ENCODE measurements around the gene PTPRN2. TPM values are rescaled to one million over a fixed set of nuclear protein-coding genes. Genes with fewer than 3 reads are reported as not detected.

PTPRN2 gene
- total RNA-seq, 2 experiments from 2014 or later: 7.0 to 7.2 TPM

- H3K4me3 Mint-ChIP-seq: no peak overlapping the region
- ATAC-seq: no peak
- CTCF ChIA-PET: no interaction called here
Measured at GRCh38 chr7:158068853-158069252, 518.8 kb downstream of the PTPRN2 start.

GRCh38 chr7:158067931-158068482 lies 519.6 kb downstream of the PTPRN2 start:
- no peak overlapping the region for H3K4me3 Mint-ChIP-seq
- ATAC-seq: no peak
- H3K36me3 Mint-ChIP-seq (ENCODE audit: low read depth): no peaks in the 10 kb centered on the region
- H3K4me1 Mint-ChIP-seq (ENCODE audit: low read depth): no peaks in the 10 kb centered on the region
- DNase-seq: no peak
- H3K9me3 Mint-ChIP-seq (ENCODE audit: insufficient read depth): no peaks in the 10 kb centered on the region
- no peak overlapping the region for H3K27ac Mint-ChIP-seq
- CTCF ChIA-PET: no interaction called here
- POLR2A ChIA-PET: no interaction called here
- no peaks in the 10 kb centered on the region for H3K27me3 Mint-ChIP-seq (ENCODE audit: low read depth)

More at GRCh38 chr7:158068853-158069252, 518.8 kb downstream of the PTPRN2 start:
- DNase-seq: no peak
- no peak overlapping the region for H3K27ac Mint-ChIP-seq
- no peaks in the 10 kb centered on the region for H3K27me3 Mint-ChIP-seq (ENCODE audit: low read depth)
- POLR2A ChIA-PET: no interaction called here
- H3K9me3 Mint-ChIP-seq (ENCODE audit: insufficient read depth): no peaks in the 10 kb centered on the region
- H3K4me1 Mint-ChIP-seq (ENCODE audit: low read depth): no peaks in the 10 kb centered on the region
- H3K36me3 Mint-ChIP-seq (ENCODE audit: low read depth): no peaks in the 10 kb centered on the region

- H3K4me3 Mint-ChIP-seq: no peak overlapping the region
- H3K27me3 Mint-ChIP-seq (ENCODE audit: low read depth): no peaks in the 10 kb centered on the region
- DNase-seq: no peak
- H3K9me3 Mint-ChIP-seq (ENCODE audit: insufficient read depth): no peaks in the 10 kb centered on the region
- no peaks in the 10 kb centered on the region for H3K4me1 Mint-ChIP-seq (ENCODE audit: low read depth)
- no peak overlapping the region for H3K27ac Mint-ChIP-seq
- POLR2A ChIA-PET: no interaction called here
- CTCF ChIA-PET: no interaction called here
- no peaks in the 10 kb centered on the region for H3K36me3 Mint-ChIP-seq (ENCODE audit: low read depth)
- ATAC-seq: no peak
Measured at GRCh38 chr7:158067219-158067930, 520.2 kb downstream of the PTPRN2 start.

GRCh38 chr7:158066085-158066484 lies 521.5 kb downstream of the PTPRN2 start:
- POLR2A ChIA-PET: interaction anchor here (0.7 kb wide), 1 partner anchor 1563 kb away, joined by 3 read pairs; no protein-coding TSS in a partner anchor
- CTCF ChIA-PET: no interaction called here
- no peak for DNase-seq

GRCh38 chr7:158065340-158065739 lies 522.3 kb downstream of the PTPRN2 start:
- no peak for ATAC-seq
- Mint-ChIP-seq H3K27me3 (ENCODE audit: low read depth) (no peaks in the 10 kb centered on the region), H3K9me3 (ENCODE audit: insufficient read depth) (no peaks in the 10 kb centered on the region), H3K4me1 (ENCODE audit: low read depth) (no peaks in the 10 kb centered on the region), H3K27ac (no peak overlapping the region), H3K36me3 (ENCODE audit: low read depth) (no peaks in the 10 kb centered on the region), H3K4me3 (no peak overlapping the region)
- ChIA-PET CTCF (no interaction called here), POLR2A (no interaction called here)
- no peak for DNase-seq

More at GRCh38 chr7:158066085-158066484, 521.5 kb downstream of the PTPRN2 start:
- Mint-ChIP-seq H3K4me1 (ENCODE audit: low read depth) (no peaks in the 10 kb centered on the region), H3K27me3 (ENCODE audit: low read depth) (no peaks in the 10 kb centered on the region), H3K36me3 (ENCODE audit: low read depth) (no peaks in the 10 kb centered on the region), H3K27ac (no peak overlapping the region), H3K4me3 (no peak overlapping the region), H3K9me3 (ENCODE audit: insufficient read depth) (no peaks in the 10 kb centered on the region)
- no peak for ATAC-seq

GRCh38 chr7:158064631-158065030 lies 523.0 kb downstream of the PTPRN2 start:
- CTCF ChIA-PET: no interaction called here
- Mint-ChIP-seq H3K4me3 (no peak overlapping the region), H3K9me3 (ENCODE audit: insufficient read depth) (no peaks in the 10 kb centered on the region), H3K36me3 (ENCODE audit: low read depth) (no peaks in the 10 kb centered on the region), H3K4me1 (ENCODE audit: low read depth) (no peaks in the 10 kb centered on the region), H3K27me3 (ENCODE audit: low read depth) (no peaks in the 10 kb centered on the region), H3K27ac (no peak overlapping the region)
- POLR2A ChIA-PET: no interaction called here
- ATAC-seq (no peak), DNase-seq (no peak)

GRCh38 chr7:158063850-158064610 lies 523.6 kb downstream of the PTPRN2 start:
- ATAC-seq (no peak), DNase-seq (no peak)
- no peaks in the 10 kb centered on the region for H3K27me3 Mint-ChIP-seq (ENCODE audit: low read depth)
- no peaks in the 10 kb centered on the region for H3K4me1 Mint-ChIP-seq (ENCODE audit: low read depth)
- no peaks in the 10 kb centered on the region for H3K36me3 Mint-ChIP-seq (ENCODE audit: low read depth)
- H3K27ac Mint-ChIP-seq: no peak overlapping the region
- H3K4me3 Mint-ChIP-seq: no peak overlapping the region
- no peaks in the 10 kb centered on the region for H3K9me3 Mint-ChIP-seq (ENCODE audit: insufficient read depth)
- ChIA-PET CTCF (interaction anchor here (0.7 kb wide), 1 partner anchor 11 kb away, joined by 3 read pairs; no protein-coding TSS in a partner anchor), POLR2A (no interaction called here)

- H3K9me3 Mint-ChIP-seq (ENCODE audit: insufficient read depth): no peaks in the 10 kb centered on the region
- H3K27ac Mint-ChIP-seq: no peak overlapping the region
- ATAC-seq (no peak), DNase-seq (no peak)
- CTCF ChIA-PET: no interaction called here
- no peaks in the 10 kb centered on the region for H3K36me3 Mint-ChIP-seq (ENCODE audit: low read depth)
- H3K4me3 Mint-ChIP-seq: no peak overlapping the region
- no peaks in the 10 kb centered on the region for H3K27me3 Mint-ChIP-seq (ENCODE audit: low read depth)
- no peaks in the 10 kb centered on the region for H3K4me1 Mint-ChIP-seq (ENCODE audit: low read depth)
- POLR2A ChIA-PET: interaction anchor here (0.6 kb wide), 1 partner anchor 51 kb away, joined by 3 read pairs; no protein-coding TSS in a partner anchor
Measured at GRCh38 chr7:158062661-158063060, 525.0 kb downstream of the PTPRN2 start.

GRCh38 chr7:158061884-158062656 lies 525.6 kb downstream of the PTPRN2 start:
- DNase-seq: no peak

GRCh38 chr7:158061026-158061630 lies 526.5 kb downstream of the PTPRN2 start:
- no peaks in the 10 kb centered on the region for H3K27me3 Mint-ChIP-seq (ENCODE audit: low read depth)
- ATAC-seq: no peak
- no peaks in the 10 kb centered on the region for H3K9me3 Mint-ChIP-seq (ENCODE audit: insufficient read depth)
- H3K36me3 Mint-ChIP-seq (ENCODE audit: low read depth): no peaks in the 10 kb centered on the region
- no peak for DNase-seq
- no peak overlapping the region for H3K4me3 Mint-ChIP-seq
- no peaks in the 10 kb centered on the region for H3K4me1 Mint-ChIP-seq (ENCODE audit: low read depth)
- POLR2A ChIA-PET: no interaction called here
- CTCF ChIA-PET: no interaction called here
- no peak overlapping the region for H3K27ac Mint-ChIP-seq

More at GRCh38 chr7:158061884-158062656, 525.6 kb downstream of the PTPRN2 start:
- no peak overlapping the region for H3K4me3 Mint-ChIP-seq
- H3K27ac Mint-ChIP-seq: no peak overlapping the region
- H3K36me3 Mint-ChIP-seq (ENCODE audit: low read depth): no peaks in the 10 kb centered on the region
- ATAC-seq: no peak
- ChIA-PET POLR2A (no interaction called here), CTCF (no interaction called here)
- no peaks in the 10 kb centered on the region for H3K9me3 Mint-ChIP-seq (ENCODE audit: insufficient read depth)
- no peaks in the 10 kb centered on the region for H3K4me1 Mint-ChIP-seq (ENCODE audit: low read depth)
- no peaks in the 10 kb centered on the region for H3K27me3 Mint-ChIP-seq (ENCODE audit: low read depth)

GRCh38 chr7:158060216-158060615 lies 527.4 kb downstream of the PTPRN2 start:
- Mint-ChIP-seq H3K4me3 (no peak overlapping the region), H3K36me3 (ENCODE audit: low read depth) (no peaks in the 10 kb centered on the region), H3K9me3 (ENCODE audit: insufficient read depth) (no peaks in the 10 kb centered on the region), H3K4me1 (ENCODE audit: low read depth) (no peaks in the 10 kb centered on the region), H3K27me3 (ENCODE audit: low read depth) (no peaks in the 10 kb centered on the region), H3K27ac (no peak overlapping the region)
- no peak for ATAC-seq
- no peak for DNase-seq
- POLR2A ChIA-PET: no interaction called here
- CTCF ChIA-PET: no interaction called here

Measured in activated CD8-positive, alpha-beta T cell treated with anti-CD3 and anti-CD28 coated beads, Interleukin-2, amount 10 ng/mL, durations not matched to agents 7 days and 5 days (primary cell).